VCaP (cell line): Measurements from ENCODE around the gene SEL1L.

ENCODE experiments used
- H3K27ac ChIP-seq: fragments of 450-650 bp; 2 replicates; pipeline ENCODE4 v1.5.1; 2017
- TF ChIP-seq, protein P1 (sequence below): fragments of 450-650 bp; conservative IDR thresholded peaks from 2 replicates; pipeline ENCODE4 v1.5.1; 2017; ENCODE audit warnings: mild to moderate bottlenecking, moderate library complexity

Gene SEL1L

DNA sequence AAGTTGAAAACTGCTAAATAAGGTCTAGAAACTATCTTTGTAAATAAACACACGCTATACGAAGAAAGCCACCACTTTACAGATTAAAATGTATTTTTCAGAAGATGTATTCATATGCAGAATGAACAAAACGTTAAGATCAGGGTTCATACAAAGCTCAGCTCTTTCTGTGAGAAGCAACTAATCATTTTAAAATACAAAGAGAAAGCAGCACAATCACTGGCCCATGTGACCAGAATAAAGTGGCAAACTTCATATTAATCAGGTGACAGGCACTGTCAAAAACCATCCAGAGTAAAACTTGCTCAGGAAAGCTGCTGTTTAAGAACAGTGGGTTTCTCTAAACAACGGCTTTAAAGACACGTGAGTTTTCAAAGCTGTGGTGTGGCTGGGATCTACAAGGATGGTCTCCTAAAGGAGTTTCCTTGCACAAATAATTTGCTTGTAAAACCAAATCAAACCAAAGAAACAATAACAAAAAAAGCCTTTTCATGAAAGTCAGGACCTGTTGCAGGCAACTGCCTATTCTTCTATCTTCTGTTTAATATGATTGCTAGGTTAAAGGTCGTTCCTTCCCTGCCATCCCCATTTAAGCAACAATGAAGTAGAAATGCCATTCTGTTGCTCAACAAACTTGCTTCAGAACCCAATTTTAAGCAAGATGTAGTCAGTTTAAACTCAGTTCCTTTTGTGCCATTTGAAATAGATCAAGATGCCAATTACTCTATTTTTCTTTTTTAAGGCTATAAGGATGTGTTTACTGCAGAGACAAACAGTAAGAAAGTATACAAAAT lies 22.3 kb downstream of the SEL1L start:
- H3K27ac ChIP-seq: peak overlapping the region; percentile 93
- TF ChIP-seq, protein P1, sequence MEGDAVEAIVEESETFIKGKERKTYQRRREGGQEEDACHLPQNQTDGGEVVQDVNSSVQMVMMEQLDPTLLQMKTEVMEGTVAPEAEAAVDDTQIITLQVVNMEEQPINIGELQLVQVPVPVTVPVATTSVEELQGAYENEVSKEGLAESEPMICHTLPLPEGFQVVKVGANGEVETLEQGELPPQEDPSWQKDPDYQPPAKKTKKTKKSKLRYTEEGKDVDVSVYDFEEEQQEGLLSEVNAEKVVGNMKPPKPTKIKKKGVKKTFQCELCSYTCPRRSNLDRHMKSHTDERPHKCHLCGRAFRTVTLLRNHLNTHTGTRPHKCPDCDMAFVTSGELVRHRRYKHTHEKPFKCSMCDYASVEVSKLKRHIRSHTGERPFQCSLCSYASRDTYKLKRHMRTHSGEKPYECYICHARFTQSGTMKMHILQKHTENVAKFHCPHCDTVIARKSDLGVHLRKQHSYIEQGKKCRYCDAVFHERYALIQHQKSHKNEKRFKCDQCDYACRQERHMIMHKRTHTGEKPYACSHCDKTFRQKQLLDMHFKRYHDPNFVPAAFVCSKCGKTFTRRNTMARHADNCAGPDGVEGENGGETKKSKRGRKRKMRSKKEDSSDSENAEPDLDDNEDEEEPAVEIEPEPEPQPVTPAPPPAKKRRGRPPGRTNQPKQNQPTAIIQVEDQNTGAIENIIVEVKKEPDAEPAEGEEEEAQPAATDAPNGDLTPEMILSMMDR: no peak

DNA sequence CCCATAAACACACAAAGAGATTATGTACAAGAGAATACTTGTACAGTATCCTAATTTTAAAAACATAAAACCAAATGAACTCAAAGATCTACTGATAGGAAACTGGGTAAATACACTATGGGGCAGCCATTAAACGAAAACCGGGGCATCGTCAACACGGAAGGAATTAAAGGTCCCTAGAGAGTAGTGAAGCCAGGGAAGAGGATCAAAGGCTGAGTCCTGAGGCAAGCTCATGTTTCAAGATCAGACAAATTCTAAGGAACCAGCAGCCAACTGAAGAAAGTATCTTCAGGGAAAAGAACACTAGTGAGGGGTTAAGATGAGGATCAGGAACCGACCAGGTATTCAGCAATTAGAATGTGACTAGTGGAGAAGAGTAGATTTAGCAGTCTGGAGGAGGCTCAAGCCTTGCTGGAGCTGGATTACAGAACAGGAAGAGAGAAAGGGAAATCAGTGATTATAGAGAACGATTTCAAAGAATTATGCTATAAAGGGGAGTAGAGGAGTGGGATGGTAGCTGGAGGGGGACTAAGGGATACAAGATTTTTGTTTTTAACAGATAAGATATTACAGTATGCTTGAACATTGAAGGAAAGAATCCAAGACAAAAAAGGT lies 23.7 kb downstream of the SEL1L start:
- H3K27ac ChIP-seq: peak overlapping the region; percentile 93
- TF ChIP-seq, protein P1: no peak

DNA sequence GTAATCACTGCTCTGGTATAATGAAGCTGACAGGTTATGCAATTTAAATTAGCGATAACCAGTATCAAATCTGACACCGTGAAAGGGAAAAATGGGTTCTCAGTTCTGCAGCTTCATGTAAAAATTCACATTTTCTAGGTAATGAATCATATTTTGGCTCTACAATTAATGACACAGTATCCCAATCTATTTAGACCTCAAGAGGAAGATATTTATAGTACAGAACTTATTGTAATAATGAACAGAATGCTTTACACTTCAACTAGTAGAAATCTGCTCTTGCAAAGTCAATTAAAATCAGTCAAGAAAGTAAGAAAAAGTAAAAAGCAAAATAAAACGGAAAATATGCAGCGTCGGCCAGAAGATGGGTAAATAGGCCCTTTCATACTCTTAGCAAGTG lies 24.3 kb downstream of the SEL1L start:
- peak overlapping the region; percentile 93 for H3K27ac ChIP-seq
- TF ChIP-seq, protein P1: no peak

DNA sequence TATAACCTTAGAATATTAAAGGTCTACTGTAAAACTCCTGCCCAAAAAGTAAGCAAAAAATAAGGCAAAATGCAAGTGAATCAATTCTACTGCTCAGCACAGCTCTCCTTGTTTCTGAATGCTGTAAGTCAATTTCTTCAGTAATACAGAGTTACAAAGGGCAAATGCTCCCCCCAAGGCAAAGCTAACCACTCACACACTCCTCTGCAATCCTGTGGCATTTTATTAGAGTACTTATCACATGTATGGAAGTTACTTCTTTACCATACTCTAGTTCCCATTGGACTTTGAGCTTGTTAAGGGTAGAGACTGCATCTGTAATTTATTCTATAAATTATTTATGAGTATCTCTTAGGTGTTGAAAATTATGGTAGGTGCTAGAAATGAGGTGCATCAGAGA lies 27.2 kb downstream of the SEL1L start:
- TF ChIP-seq, protein P1: no peak
- H3K27ac ChIP-seq: no peak overlapping the region

DNA sequence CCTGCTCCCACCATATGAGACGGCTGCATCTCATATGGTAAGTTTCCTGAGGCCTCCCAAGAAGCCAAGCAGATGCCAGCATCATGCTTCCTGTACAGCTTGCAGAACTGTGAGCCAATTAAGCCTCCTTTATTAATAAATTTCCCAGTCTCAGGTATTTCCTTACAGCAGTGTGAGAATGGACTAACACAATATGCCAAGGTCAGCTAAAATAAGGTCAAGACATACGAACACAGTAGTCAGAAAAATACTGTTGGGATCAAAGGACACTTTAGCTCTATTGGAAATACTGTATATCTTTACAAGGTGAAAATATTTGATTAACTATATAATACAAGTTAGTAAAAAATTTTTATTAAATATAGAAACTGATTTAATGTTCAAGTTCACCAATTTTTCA lies 28.8 kb downstream of the SEL1L start:
- H3K27ac ChIP-seq: no peak overlapping the region
- TF ChIP-seq, protein P1: no peak

DNA sequence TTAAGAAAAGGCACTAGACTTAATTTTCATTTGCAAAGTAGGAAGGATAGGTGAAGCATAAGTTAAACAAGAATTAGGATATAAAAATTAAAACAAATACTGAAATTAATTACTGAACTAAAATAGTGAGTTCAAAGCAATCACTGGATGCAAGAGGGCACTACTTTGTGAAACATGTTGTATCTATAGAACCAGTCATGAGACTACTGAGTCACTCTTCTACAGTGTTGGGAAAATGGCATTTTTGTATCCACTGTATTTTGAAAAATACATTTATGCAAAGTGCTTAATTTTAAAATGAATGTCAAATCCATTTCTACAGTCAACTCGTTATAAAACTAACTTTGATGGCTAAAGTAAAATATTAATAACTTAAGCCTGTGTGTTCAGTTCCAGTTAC lies 47.9 kb downstream of the SEL1L start:
- TF ChIP-seq, protein P1: no peak
- no peak overlapping the region for H3K27ac ChIP-seq

DNA sequence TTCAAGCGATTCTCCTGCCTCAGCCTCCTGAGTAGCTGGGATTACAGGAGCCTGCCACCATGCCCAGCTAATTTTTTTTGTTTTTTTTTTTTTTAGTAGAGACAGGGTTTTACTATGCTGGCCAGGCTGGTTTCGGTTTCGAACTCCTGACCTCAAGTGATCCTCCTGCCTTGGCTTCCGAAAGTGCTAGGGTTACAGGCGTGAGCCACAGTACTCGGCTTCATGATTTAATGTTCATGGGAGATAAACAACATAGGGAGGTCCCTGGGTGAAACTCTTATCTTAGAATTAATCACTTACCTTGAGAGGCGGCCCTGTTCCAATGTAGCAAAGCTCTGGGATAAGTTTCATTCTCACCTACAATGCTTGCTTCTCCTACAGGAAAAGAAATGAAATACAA lies 48.3 kb downstream of the SEL1L start:
- no peak overlapping the region for H3K27ac ChIP-seq
- TF ChIP-seq, protein P1: no peak
